Measurements from ENCODE around the gene RAPGEF4. TPM values are rescaled to one million over a fixed set of nuclear protein-coding genes. Genes with fewer than 3 reads are reported as not detected.

Gene RAPGEF4
- total and polyA plus RNA-seq, 2 of the 13 experiments (the other 11 are each of a cell fraction or from before 2014, with no cell fraction given) = 0.78 to 0.91 TPM

- TF ChIP-seq MTA1 (CRISPR knock-in tag; IDR thresholded peaks at IDR 0.05; ENCODE audit: borderline replicate concordance) (peak; percentile 75; the same call in 1 of the 2 replicates), ZNF232 (CRISPR knock-in tag; IDR thresholded peaks at IDR 0.05; ENCODE audit: borderline replicate concordance) (peak; percentile 38; the same call in 1 of the 2 replicates), GABPA (IDR thresholded peaks at IDR 0.05; ENCODE audit: low read depth, low read length) (peak; percentile 31; the same call in 1 of the 2 replicates), GABPA (CRISPR knock-in tag; IDR thresholded peaks at IDR 0.05; ENCODE audit: low read depth) (peak; percentile 88), TBX2 (CRISPR knock-in tag; IDR thresholded peaks at IDR 0.05; ENCODE audit: borderline replicate concordance) (peak; percentile 38; the same call in 1 of the 2 replicates), ZNF784 (CRISPR knock-in tag; IDR thresholded peaks at IDR 0.05; ENCODE audit: borderline replicate concordance) (0 out of 2 replicates have a peak, but pooled peaks have one; percentile 18), JUNB (CRISPR knock-in tag; IDR thresholded peaks at IDR 0.05; ENCODE audit: borderline replicate concordance) (no peak), SETDB1 (CRISPR knock-in tag; IDR thresholded peaks at IDR 0.05; ENCODE audit: borderline replicate concordance) (peak; percentile 91), DMAP1 (CRISPR knock-in tag; IDR thresholded peaks at IDR 0.05) (peak; percentile 77; the same call in 1 of the 2 replicates), ZNF644 (CRISPR knock-in tag; IDR thresholded peaks at IDR 0.05; ENCODE audit: low read depth) (peak; percentile 98), ZNF12 (CRISPR knock-in tag; IDR thresholded peaks at IDR 0.05) (peak; percentile 81), YEATS2 (CRISPR knock-in tag; IDR thresholded peaks at IDR 0.05; ENCODE audit: borderline replicate concordance) (peak; percentile 50; the same call in 1 of the 2 replicates)
- TF ChIP-seq, protein P1, sequence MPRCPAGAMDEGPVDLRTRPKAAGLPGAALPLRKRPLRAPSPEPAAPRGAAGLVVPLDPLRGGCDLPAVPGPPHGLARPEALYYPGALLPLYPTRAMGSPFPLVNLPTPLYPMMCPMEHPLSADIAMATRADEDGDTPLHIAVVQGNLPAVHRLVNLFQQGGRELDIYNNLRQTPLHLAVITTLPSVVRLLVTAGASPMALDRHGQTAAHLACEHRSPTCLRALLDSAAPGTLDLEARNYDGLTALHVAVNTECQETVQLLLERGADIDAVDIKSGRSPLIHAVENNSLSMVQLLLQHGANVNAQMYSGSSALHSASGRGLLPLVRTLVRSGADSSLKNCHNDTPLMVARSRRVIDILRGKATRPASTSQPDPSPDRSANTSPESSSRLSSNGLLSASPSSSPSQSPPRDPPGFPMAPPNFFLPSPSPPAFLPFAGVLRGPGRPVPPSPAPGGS (CRISPR knock-in tag; IDR thresholded peaks at IDR 0.05) = peak; percentile 14; the same call in 1 of the 2 replicates
- TF ChIP-seq, protein P2, sequence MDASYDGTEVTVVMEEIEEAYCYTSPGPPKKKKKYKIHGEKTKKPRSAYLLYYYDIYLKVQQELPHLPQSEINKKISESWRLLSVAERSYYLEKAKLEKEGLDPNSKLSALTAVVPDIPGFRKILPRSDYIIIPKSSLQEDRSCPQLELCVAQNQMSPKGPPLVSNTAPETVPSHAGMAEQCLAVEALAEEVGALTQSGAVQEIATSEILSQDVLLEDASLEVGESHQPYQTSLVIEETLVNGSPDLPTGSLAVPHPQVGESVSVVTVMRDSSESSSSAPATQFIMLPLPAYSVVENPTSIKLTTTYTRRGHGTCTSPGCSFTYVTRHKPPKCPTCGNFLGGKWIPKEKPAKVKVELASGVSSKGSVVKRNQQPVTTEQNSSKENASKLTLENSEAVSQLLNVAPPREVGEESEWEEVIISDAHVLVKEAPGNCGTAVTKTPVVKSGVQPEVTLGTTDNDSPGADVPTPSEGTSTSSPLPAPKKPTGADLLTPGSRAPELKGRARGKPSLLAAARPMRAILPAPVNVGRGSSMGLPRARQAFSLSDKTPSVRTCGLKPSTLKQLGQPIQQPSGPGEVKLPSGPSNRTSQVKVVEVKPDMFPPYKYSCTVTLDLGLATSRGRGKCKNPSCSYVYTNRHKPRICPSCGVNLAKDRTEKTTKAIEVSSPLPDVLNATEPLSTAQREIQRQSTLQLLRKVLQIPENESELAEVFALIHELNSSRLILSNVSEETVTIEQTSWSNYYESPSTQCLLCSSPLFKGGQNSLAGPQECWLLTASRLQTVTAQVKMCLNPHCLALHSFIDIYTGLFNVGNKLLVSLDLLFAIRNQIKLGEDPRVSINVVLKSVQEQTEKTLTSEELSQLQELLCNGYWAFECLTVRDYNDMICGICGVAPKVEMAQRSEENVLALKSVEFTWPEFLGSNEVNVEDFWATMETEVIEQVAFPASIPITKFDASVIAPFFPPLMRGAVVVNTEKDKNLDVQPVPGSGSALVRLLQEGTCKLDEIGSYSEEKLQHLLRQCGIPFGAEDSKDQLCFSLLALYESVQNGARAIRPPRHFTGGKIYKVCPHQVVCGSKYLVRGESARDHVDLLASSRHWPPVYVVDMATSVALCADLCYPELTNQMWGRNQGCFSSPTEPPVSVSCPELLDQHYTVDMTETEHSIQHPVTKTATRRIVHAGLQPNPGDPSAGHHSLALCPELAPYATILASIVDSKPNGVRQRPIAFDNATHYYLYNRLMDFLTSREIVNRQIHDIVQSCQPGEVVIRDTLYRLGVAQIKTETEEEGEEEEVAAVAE (CRISPR knock-in tag; IDR thresholded peaks at IDR 0.05; ENCODE audit: borderline replicate concordance) = peak; percentile 68; the same call in 1 of the 2 replicates
- TF ChIP-seq, protein P3, sequence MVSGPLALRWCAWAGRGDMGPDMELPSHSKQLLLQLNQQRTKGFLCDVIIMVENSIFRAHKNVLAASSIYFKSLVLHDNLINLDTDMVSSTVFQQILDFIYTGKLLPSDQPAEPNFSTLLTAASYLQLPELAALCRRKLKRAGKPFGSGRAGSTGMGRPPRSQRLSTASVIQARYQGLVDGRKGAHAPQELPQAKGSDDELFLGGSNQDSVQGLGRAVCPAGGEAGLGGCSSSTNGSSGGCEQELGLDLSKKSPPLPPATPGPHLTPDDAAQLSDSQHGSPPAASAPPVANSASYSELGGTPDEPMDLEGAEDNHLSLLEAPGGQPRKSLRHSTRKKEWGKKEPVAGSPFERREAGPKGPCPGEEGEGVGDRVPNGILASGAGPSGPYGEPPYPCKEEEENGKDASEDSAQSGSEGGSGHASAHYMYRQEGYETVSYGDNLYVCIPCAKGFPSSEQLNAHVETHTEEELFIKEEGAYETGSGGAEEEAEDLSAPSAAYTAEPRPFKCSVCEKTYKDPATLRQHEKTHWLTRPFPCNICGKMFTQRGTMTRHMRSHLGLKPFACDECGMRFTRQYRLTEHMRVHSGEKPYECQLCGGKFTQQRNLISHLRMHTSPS (CRISPR knock-in tag; IDR thresholded peaks at IDR 0.05; ENCODE audit: low read depth) = no peak; the same call in 1 of the 2 replicates
- TF ChIP-seq, protein P4, sequence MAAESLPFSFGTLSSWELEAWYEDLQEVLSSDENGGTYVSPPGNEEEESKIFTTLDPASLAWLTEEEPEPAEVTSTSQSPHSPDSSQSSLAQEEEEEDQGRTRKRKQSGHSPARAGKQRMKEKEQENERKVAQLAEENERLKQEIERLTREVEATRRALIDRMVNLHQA (CRISPR knock-in tag; IDR thresholded peaks at IDR 0.05) = 0 out of 2 replicates have a peak, but pooled peaks have one; percentile 24
- TF ChIP-seq, protein P5, sequence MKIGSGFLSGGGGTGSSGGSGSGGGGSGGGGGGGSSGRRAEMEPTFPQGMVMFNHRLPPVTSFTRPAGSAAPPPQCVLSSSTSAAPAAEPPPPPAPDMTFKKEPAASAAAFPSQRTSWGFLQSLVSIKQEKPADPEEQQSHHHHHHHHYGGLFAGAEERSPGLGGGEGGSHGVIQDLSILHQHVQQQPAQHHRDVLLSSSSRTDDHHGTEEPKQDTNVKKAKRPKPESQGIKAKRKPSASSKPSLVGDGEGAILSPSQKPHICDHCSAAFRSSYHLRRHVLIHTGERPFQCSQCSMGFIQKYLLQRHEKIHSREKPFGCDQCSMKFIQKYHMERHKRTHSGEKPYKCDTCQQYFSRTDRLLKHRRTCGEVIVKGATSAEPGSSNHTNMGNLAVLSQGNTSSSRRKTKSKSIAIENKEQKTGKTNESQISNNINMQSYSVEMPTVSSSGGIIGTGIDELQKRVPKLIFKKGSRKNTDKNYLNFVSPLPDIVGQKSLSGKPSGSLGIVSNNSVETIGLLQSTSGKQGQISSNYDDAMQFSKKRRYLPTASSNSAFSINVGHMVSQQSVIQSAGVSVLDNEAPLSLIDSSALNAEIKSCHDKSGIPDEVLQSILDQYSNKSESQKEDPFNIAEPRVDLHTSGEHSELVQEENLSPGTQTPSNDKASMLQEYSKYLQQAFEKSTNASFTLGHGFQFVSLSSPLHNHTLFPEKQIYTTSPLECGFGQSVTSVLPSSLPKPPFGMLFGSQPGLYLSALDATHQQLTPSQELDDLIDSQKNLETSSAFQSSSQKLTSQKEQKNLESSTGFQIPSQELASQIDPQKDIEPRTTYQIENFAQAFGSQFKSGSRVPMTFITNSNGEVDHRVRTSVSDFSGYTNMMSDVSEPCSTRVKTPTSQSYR (CRISPR knock-in tag; IDR thresholded peaks at IDR 0.05; ENCODE audit: borderline replicate concordance) = peak; percentile 58; the same call in 1 of the 2 replicates
Measured at GRCh38 chr2:172726172-172726735, 9.4 kb upstream of the RAPGEF4 start (continued).

All from HepG2 (cell line).